ENCODE measurements around the gene POLR2C.
"Not testable (repeated sequence)": the region's sequence is repeated elsewhere in the genome, so short reads cannot be mapped to it uniquely, and the experiment has no call there.

The POLR2C gene

DNA sequence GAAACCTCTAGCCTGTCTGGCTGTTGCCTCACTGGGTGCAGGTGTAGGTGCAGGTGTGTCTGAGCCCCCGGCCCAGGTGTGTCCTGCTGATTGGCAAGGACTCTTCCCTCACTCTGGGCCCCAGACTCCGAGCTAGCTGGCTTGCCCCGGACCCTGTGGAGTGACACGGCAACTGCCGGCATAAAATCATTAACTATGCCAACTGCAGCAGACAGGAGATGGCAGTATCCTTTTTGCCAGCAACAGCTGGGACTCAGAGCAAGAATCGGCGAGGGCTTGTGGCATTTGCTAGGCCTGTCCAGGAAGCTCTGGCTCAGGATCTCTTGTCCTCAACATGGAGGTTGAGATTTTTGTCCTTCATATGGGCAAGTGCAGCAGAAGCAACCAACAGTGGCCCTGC, 36.1 kb upstream of the POLR2C start:
- Histone ChIP-seq H4K20me1 (peaks cover 0 to 7% (median 0%) of the 10 kb centered on the region in 11 experiments; a peak in 2 of 22 replicates), H3K9me3 (replicated peaks in 1 of 11) (no peaks in the 10 kb centered on the region), H3K4me1 (peaks cover 0 to 7% (median 0%) of the 10 kb centered on the region in 10 experiments; a peak in 2 of 20 replicates), H3K27ac (no peak overlapping the region), H3K9ac (no peak overlapping the region), H3K27me3 (no peaks in the 10 kb centered on the region), H3K4me3 (no peak overlapping the region), H3K36me3 (peaks cover 43 to 66% (median 52%) of the 10 kb centered on the region in 11 experiments), H3K4me2 (no peak overlapping the region)
- TF ChIP-seq Cebpa-rat (IDR thresholded peaks at IDR 0.05) = no peak

DNA sequence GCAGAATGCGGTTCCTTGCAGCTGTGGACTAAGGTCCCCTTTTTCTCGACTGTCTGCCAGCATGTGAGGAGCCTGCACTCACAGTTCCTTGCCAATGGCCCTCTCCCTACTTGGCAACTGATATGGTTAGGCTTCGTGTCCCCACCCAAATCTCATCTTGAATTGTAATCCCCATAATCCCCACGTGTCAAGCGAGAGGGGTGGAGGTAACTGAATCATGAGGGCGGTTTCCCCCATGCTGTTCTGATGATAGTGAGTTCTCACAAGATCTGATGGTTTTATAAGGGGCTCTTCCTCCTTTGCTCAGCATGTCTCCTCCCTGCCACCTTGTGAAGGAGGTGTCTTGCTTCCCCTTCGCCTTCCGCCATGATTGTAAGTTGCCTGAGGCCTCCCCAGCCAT, 35.2 kb upstream of the POLR2C start:
- H3K4me2 ChIP-seq = no peak overlapping the region
- no peak overlapping the region for H3K4me3 ChIP-seq
- peaks cover 0 to 7% (median 0%) of the 10 kb centered on the region in 10 experiments; a peak in 2 of 20 replicates for H3K4me1 ChIP-seq
- no peak for TF ChIP-seq Cebpa-rat (IDR thresholded peaks at IDR 0.05)
- H3K27me3 ChIP-seq = no peaks in the 10 kb centered on the region
- peaks cover 0 to 7% (median 0%) of the 10 kb centered on the region in 11 experiments; a peak in 2 of 22 replicates for H4K20me1 ChIP-seq
- no peak overlapping the region for H3K9ac ChIP-seq
- H3K36me3 ChIP-seq = peaks cover 53 to 75% (median 62%) of the 10 kb centered on the region in 11 experiments
- no peak overlapping the region for H3K27ac ChIP-seq
- H3K9me3 ChIP-seq (replicated peaks in 1 of 11) = no peaks in the 10 kb centered on the region

DNA sequence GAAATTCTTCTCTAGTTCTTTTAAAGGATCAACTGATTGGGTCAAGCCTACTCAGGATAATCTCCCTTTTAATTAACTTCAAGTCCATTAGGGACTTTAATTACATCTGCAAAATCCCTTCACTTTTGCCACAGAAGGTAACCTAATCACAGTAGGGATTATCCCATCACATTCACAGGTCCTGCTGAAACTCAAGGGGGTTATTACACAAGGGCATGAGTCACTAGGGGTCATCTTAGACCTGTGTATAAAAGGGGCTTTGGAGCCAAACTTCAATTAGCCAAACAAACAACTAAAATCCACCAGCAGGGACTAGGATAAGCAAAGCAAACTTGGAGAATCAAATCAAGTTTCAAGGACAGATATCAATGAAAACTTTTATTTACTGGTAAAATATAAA, 34.7 kb upstream of the POLR2C start:
- Histone ChIP-seq H3K27ac (no peak overlapping the region), H3K4me2 (no peak overlapping the region), H3K9me3 (replicated peaks in 1 of 11) (no peaks in the 10 kb centered on the region), H3K9ac (no peak overlapping the region), H3K36me3 (peaks cover 58 to 80% (median 67%) of the 10 kb centered on the region in 11 experiments), H4K20me1 (peaks cover 0 to 7% (median 0%) of the 10 kb centered on the region in 11 experiments; a peak in 3 of 22 replicates), H3K27me3 (no peaks in the 10 kb centered on the region), H3K4me3 (no peak overlapping the region), H3K4me1 (peaks cover 0 to 7% (median 0%) of the 10 kb centered on the region in 10 experiments; a peak in 2 of 20 replicates)
- TF ChIP-seq Cebpa-rat (IDR thresholded peaks at IDR 0.05) = no peak

DNA sequence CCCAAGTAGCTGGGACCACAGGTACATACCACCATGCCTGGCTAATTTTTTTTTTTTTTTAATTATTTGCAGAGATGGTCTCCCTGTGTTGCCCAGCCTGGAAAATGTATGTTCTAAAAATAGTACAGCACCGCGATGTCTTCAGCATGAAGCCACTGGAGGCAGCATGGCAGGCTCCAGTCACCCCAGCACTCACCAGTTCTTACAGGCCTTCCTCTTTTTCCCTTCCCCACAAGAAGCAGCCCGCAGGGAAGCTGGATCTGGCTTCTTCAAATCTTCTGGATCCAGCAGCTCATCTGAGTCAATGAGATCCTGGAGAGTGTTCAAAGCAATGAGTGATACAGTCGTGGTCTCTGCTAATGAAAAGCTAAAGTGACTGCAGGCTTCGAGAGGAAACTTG, 31.5 kb upstream of the POLR2C start:
- Histone ChIP-seq H3K27ac (no peak overlapping the region), H3K9ac (no peak overlapping the region), H3K4me3 (no peak overlapping the region), H3K27me3 (no peaks in the 10 kb centered on the region), H3K4me2 (no peak overlapping the region), H3K4me1 (peaks cover 0 to 7% (median 0%) of the 10 kb centered on the region in 10 experiments; a peak in 1 of 20 replicates), H4K20me1 (peaks cover 0 to 7% (median 0%) of the 10 kb centered on the region in 11 experiments; a peak in 3 of 22 replicates), H3K36me3 (peaks cover 89 to 100% (median 98%) of the 10 kb centered on the region in 11 experiments), H3K9me3 (replicated peaks in 1 of 11) (no peaks in the 10 kb centered on the region)
- no peak for TF ChIP-seq Cebpa-rat (IDR thresholded peaks at IDR 0.05)

DNA sequence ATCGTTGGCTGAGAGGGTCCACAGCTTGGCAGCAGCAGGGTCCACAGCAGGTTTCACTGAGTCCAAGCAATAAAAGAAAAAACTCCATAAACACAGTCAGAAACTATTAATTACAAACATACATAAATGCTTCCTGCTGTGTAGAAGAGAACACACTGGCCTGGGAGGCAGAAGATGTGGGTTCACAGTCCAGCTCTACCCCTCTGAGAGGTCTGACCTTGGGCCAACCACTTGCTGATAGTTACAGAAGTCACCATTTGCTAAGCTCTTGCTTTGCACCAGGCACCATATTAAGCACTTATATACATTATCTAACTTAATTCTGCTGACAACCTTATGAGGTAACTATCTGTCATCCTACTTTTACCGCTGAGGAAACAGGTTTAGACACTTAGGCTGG, 30.0 kb upstream of the POLR2C start:
- peaks cover 97 to 100% (median 99%) of the 10 kb centered on the region in 11 experiments for H3K36me3 ChIP-seq
- peaks cover 0 to 7% (median 0%) of the 10 kb centered on the region in 11 experiments; a peak in 4 of 22 replicates for H4K20me1 ChIP-seq
- no peak overlapping the region for H3K4me3 ChIP-seq
- TF ChIP-seq Cebpa-rat (IDR thresholded peaks at IDR 0.05) = no peak
- H3K27ac ChIP-seq = no peak overlapping the region
- H3K27me3 ChIP-seq = no peaks in the 10 kb centered on the region
- peaks cover 0 to 7% (median 0%) of the 10 kb centered on the region in 10 experiments; a peak in 1 of 20 replicates for H3K4me1 ChIP-seq
- H3K9ac ChIP-seq = no peak overlapping the region
- no peak overlapping the region for H3K4me2 ChIP-seq
- H3K9me3 ChIP-seq (replicated peaks in 1 of 11) = no peaks in the 10 kb centered on the region

DNA sequence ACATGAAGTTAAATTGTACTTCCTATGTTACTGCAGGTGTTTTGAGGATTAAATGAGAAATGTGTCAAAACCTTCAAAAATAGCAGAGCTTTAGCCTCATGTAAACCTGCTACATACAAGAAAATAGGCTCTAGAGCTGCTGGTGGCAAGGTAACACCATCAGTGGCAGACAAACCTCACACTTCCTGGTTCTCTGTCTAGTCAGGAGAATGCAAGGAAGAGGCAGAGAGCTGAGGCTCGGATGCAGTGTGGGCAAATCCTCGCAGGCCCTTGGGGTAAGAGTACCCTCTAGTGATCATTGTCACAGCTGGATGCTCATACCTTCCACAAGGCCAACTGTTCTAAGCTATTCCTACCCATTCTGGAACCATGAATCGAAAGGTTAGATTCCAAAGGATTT, 29.5 kb upstream of the POLR2C start:
- Histone ChIP-seq H3K36me3 (peaks cover 96 to 100% (median 99%) of the 10 kb centered on the region in 11 experiments), H3K27ac (no peak overlapping the region), H4K20me1 (peaks cover 0 to 7% (median 0%) of the 10 kb centered on the region in 11 experiments; a peak in 4 of 22 replicates), H3K4me2 (no peak overlapping the region), H3K4me1 (peaks cover 0 to 7% (median 0%) of the 10 kb centered on the region in 10 experiments; a peak in 1 of 20 replicates), H3K9ac (no peak overlapping the region), H3K9me3 (replicated peaks in 1 of 11) (no peaks in the 10 kb centered on the region), H3K27me3 (no peaks in the 10 kb centered on the region), H3K4me3 (no peak overlapping the region)
- no peak for TF ChIP-seq Cebpa-rat (IDR thresholded peaks at IDR 0.05)

DNA sequence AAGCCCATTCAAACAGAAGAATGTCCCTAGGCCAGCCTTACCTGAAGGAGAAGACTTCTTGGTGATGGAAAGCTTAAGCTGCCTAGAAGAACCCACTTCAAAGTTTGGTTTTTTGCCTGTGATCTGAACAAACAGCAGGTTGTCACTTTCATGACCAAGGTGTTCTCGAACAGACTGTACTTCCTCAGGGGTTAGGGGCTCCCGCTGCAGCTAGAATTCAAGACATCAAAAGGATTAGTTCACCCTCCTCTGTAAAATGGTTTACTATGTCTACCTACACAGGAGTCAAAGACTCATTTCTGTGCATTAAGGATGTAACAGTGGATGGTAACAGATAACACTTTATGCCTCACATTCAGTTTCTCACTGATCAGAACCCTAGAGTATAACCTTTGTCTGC, 28.5 kb upstream of the POLR2C start:
- H3K9me3 ChIP-seq (replicated peaks in 1 of 11) = no peaks in the 10 kb centered on the region; a peak in 1 of 22 replicates
- H3K27me3 ChIP-seq = no peaks in the 10 kb centered on the region
- no peak overlapping the region for H3K4me2 ChIP-seq
- 0 out of 22 replicates have a peak overlapping the region, but pooled peaks of 1 of the 11 experiments have one; percentile 22 for H3K9ac ChIP-seq
- peaks cover 0 to 2% (median 0%) of the 10 kb centered on the region in 11 experiments; a peak in 4 of 22 replicates for H4K20me1 ChIP-seq
- H3K27ac ChIP-seq = no peak overlapping the region
- TF ChIP-seq Cebpa-rat (IDR thresholded peaks at IDR 0.05) = no peak
- H3K36me3 ChIP-seq = peaks cover 96 to 100% (median 98%) of the 10 kb centered on the region in 11 experiments
- no peak overlapping the region for H3K4me3 ChIP-seq
- peaks cover 0 to 7% (median 0%) of the 10 kb centered on the region in 10 experiments; a peak in 1 of 20 replicates for H3K4me1 ChIP-seq

DNA sequence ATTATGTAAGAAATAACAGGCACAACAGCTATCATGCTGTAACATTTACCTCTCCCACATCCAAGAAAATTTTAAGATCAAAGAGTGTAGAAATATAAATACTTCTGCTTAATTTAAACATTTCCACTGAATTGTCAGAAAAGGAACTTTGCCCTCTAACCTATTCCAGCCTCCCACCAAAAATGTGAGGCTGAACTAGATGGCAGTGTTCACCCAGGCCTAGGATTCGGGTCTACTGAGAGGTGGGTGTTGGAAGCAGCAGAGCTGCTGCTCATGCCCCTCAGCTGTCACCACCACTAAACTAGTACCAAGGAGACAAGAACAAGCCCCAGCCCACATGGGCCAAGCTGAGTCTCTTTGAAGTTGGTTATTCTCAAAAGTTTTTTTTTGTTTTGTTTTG, 26.6 kb upstream of the POLR2C start:
- Histone ChIP-seq H3K9me3 (replicated peaks in 1 of 11) (peaks cover 12 to 18% (median 13%) of the 10 kb centered on the region in 11 experiments), H3K9ac (no peak overlapping the region), H3K27me3 (no peaks in the 10 kb centered on the region), H3K4me1 (peaks cover 0 to 5% (median 0%) of the 10 kb centered on the region in 10 experiments; a peak in 1 of 20 replicates), H3K36me3 (peaks cover 97 to 100% (median 99%) of the 10 kb centered on the region in 11 experiments), H3K27ac (no peak overlapping the region), H3K4me2 (no peak overlapping the region), H3K4me3 (no peak overlapping the region), H4K20me1 (no peaks in the 10 kb centered on the region; a peak in 3 of 22 replicates)
- TF ChIP-seq Cebpa-rat (IDR thresholded peaks at IDR 0.05) = no peak

DNA sequence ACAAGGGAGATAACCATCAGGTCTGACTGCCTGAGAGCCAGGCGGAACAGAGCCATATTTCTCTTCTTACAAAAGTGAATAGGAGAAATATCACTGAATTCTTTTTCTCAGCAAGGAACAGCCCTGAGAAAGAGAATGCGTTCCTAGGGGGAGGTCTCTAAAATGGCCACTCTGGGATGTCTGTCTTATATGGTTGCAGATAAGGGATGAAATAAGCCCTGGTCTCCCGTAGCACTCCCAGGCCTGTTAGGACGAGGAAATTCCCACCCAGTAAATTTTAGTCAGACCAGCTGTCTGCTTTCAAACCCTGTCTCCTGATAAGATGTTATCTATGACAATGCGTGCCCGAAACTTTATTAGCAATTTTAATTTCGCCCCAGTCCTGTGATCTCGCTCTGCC, 22.5 kb upstream of the POLR2C start:
- Histone ChIP-seq H3K36me3 (peaks cover 80 to 92% (median 89%) of the 10 kb centered on the region in 11 experiments), H4K20me1 (peaks cover 0 to 15% (median 0%) of the 10 kb centered on the region in 11 experiments; a peak in 6 of 22 replicates), H3K4me3 (peak overlapping the region in 1 of 10 experiments; percentile 13; a peak in 1 of 20 replicates), H3K9me3 (replicated peaks in 1 of 11) (peaks cover 25 to 41% (median 33%) of the 10 kb centered on the region in 11 experiments)
- H3K4me1 ChIP-seq, H3K4me2 ChIP-seq, H3K27ac ChIP-seq, H3K9ac ChIP-seq, H3K27me3 ChIP-seq: not testable (repeated sequence)

DNA sequence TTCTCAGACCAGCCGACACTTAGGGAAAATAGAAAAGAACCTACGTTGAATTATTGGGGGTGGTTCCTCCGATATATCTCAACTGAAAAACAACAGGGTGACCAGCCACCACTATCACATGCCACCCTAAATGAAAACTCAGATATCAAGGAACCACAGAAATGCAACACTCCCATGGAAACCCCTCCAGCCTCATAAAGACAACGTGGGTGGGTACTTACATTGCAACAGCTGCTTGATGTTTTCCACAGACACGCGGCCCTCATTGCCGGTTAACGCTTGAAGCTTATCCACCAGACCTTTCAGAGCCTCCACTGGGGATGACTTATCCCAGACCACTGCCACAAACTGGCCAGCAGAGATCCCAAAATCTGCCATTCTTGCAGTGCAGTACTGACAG, 21.9 kb upstream of the POLR2C start:
- peaks cover 0 to 21% (median 0%) of the 10 kb centered on the region in 11 experiments; a peak in 7 of 22 replicates for H4K20me1 ChIP-seq
- not testable (repeated sequence) for H3K27me3 ChIP-seq, H3K4me2 ChIP-seq, H3K9ac ChIP-seq, H3K4me1 ChIP-seq, H3K27ac ChIP-seq
- peaks cover 25 to 41% (median 33%) of the 10 kb centered on the region in 11 experiments for H3K9me3 ChIP-seq (replicated peaks in 1 of 11)
- H3K36me3 ChIP-seq = peaks cover 74 to 86% (median 83%) of the 10 kb centered on the region in 11 experiments
- peak overlapping the region in 4 of 10 experiments; percentile 13 to 37 (median 23); a peak in 2 of 20 replicates for H3K4me3 ChIP-seq
